RWPE1 (cell line): ENCODE data around the gene USB1.

Source experiments
- CTCF ChIA-PET: fragments of 350-600 bp; sonication (Branson Sonifier 250); formaldehyde crosslinking; extraction: SDS; loops from one replicate; lab custom pipeline; 2021; lab: Yijun Ruan, JAX
- POLR2A ChIA-PET: fragments of 400-600 bp; formaldehyde crosslinking; extraction: SDS; loops from one replicate; lab custom pipeline; 2020; ENCODE audit warnings: antibody characterized with exemption; ENCODE audit not compliant: low non-redundant PET; lab: Yijun Ruan, JAX
- DNase-seq: peaks from one replicate; pipeline ENCODE4 v3.0.0; 2012; ENCODE audit warnings: low spot score
- H3K27ac ChIP-seq: fragments of 450-650 bp; 2 replicates; pipeline ENCODE4 v1.5.1; 2017
- CTCF ChIP-seq: fragments of 450-650 bp; conservative IDR thresholded peaks from 2 replicates; pipeline ENCODE4 v1.5.1; 2017; ENCODE audit warnings: low read depth, mild to moderate bottlenecking

USB1 gene

GRCh38 chr16:58009856-58010416 lies 8.7 kb downstream of the USB1 start:
- ChIA-PET CTCF (interaction anchor here (0.6 kb wide), 1 partner anchor 163 kb away, joined by 4 read pairs; no protein-coding TSS in a partner anchor), POLR2A (no interaction called here)

GRCh38 chr16:58010886-58011285 lies 9.7 kb downstream of the USB1 start:
- ChIA-PET POLR2A (no interaction called here), CTCF (interaction anchor here (0.7 kb wide), 1 partner anchor 10 kb away, joined by 4 read pairs; the partner anchor contains the start of gene USB1)
- no peak overlapping the region for H3K27ac ChIP-seq
- no peak for DNase-seq
- TF ChIP-seq CTCF: no peak

More at GRCh38 chr16:58009856-58010416, 8.7 kb downstream of the USB1 start:
- no peak for DNase-seq
- no peak for TF ChIP-seq CTCF
- H3K27ac ChIP-seq: no peak overlapping the region

- CTCF ChIA-PET: no interaction called here
- H3K27ac ChIP-seq: no peak overlapping the region
Measured at GRCh38 chr16:58011652-58012051, 10.4 kb downstream of the USB1 start.

GRCh38 chr16:58012481-58012880 lies 11.3 kb downstream of the USB1 start:
- CTCF ChIA-PET: no interaction called here
- POLR2A ChIA-PET: no interaction called here
- no peak for DNase-seq
- no peak overlapping the region for H3K27ac ChIP-seq
- TF ChIP-seq CTCF: no peak

More at GRCh38 chr16:58011652-58012051, 10.4 kb downstream of the USB1 start:
- POLR2A ChIA-PET: no interaction called here
- DNase-seq: no peak
- TF ChIP-seq CTCF: no peak

GRCh38 chr16:58013201-58013956 lies 12.2 kb downstream of the USB1 start:
- H3K27ac ChIP-seq: no peak overlapping the region
- TF ChIP-seq CTCF: no peak
- CTCF ChIA-PET: interaction anchor here (0.6 to 1.1 kb wide), 4 partner anchors 13 to 707 kb away, joined by 3 to 6 read pairs (median 4); partner anchors contain the start of gene MMP15
- DNase-seq: no peak
- POLR2A ChIA-PET: no interaction called here

- ChIA-PET POLR2A (no interaction called here), CTCF (no interaction called here)
- no peak overlapping the region; the same call in 1 of the 2 replicates for H3K27ac ChIP-seq
- TF ChIP-seq CTCF: no peak
- no peak for DNase-seq
Measured at GRCh38 chr16:58016840-58017446, 15.7 kb downstream of the USB1 start.
